MCF 10A (cell line): Measurements from ENCODE around the gene SIAE. TPM values are rescaled to one million over a fixed set of nuclear protein-coding genes. Genes with fewer than 3 reads are reported as not detected.

Experiments used
- BruUV-seq: library from RNA; stranded (reverse); fragments of 400-500 nt; replicated peaks from 2 replicates; lab custom pipeline; 2021; lab: Mats Ljungman, UMichigan
- CTCF ChIA-PET: fragments of 300-600 bp; sonication (Branson Sonifier 250); formaldehyde crosslinking; extraction: SDS; loops from one replicate; lab custom pipeline; 2021; ENCODE audit warnings: antibody characterized with exemption, inconsistent platforms; lab: Yijun Ruan, JAX
- POLR2A ChIA-PET: fragments of 300-600, 350-650 bp; sonication (Branson Sonifier 250); formaldehyde crosslinking; extraction: SDS; loops from one replicate; lab custom pipeline; 2020; ENCODE audit warnings: antibody characterized with exemption, inconsistent platforms; lab: Yijun Ruan, JAX
- DNase-seq: peaks from one replicate; pipeline ENCODE4 v3.0.0-alpha.2; 2018; ENCODE audit not compliant: unreplicated experiment
- H3K27ac Mint-ChIP-seq: one replicate; pipeline ENCODE4 v1.8.0; 2022; ENCODE audit warnings: mild to moderate bottlenecking, low read depth, mixed read lengths; ENCODE audit not compliant: unreplicated experiment
- H3K27me3 Mint-ChIP-seq: one replicate; pipeline ENCODE4 v1.8.0; 2022; ENCODE audit warnings: mixed read lengths; ENCODE audit not compliant: insufficient read depth, unreplicated experiment
- H3K36me3 Mint-ChIP-seq: one replicate; pipeline ENCODE4 v1.8.0; 2022; ENCODE audit warnings: mild to moderate bottlenecking, moderate library complexity, mixed read lengths; ENCODE audit not compliant: insufficient read depth, unreplicated experiment
- H3K4me1 Mint-ChIP-seq: one replicate; pipeline ENCODE4 v1.8.0; 2022; ENCODE audit warnings: mixed read lengths; ENCODE audit not compliant: insufficient read depth, unreplicated experiment
- H3K4me3 Mint-ChIP-seq: one replicate; pipeline ENCODE4 v1.8.0; 2022; ENCODE audit warnings: mild to moderate bottlenecking, moderate library complexity, mixed read lengths; ENCODE audit not compliant: unreplicated experiment
- H3K9me3 Mint-ChIP-seq: one replicate; pipeline ENCODE4 v1.8.0; 2022; ENCODE audit warnings: mixed read lengths; ENCODE audit not compliant: unreplicated experiment
- CTCF ChIP-seq: fragments of 200-600 bp; IDR thresholded peaks from one replicate; pipeline ENCODE4 v1.8.0; 2022; ENCODE audit warnings: antibody characterized with exemption, mild to moderate bottlenecking; ENCODE audit not compliant: unreplicated experiment
- intact Hi-C: fragments of 100-400 bp; cut with micrococcal nuclease; formaldehyde crosslinking; loops from 2 replicates; pipeline ENCODE4 v1.14.1; 2022
- total RNA-seq: library from RNA; stranded (reverse); gene quantifications from 2 replicates; pipeline ENCODE4 v1.2.3, GENCODE V29; 2022

Gene SIAE
- total RNA-seq, 1 experiment from 2014 or later = 21.7 TPM

GRCh38 chr11:124597626-124598025 lies 75.9 kb downstream of the SIAE start:
- CTCF ChIA-PET = interaction anchor here (0.8 to 2.0 kb wide), 2 partner anchors 12 to 257 kb away, joined by 3 to 6 read pairs; no protein-coding TSS in a partner anchor
- BruUV-seq = no TSS peak
- TF ChIP-seq CTCF = no peak
- POLR2A ChIA-PET = no interaction called here
- H3K4me1 Mint-ChIP-seq = no peaks in the 10 kb centered on the region
- H3K27me3 Mint-ChIP-seq = peaks cover 72% of the 10 kb centered on the region
- H3K9me3 Mint-ChIP-seq = no peaks in the 10 kb centered on the region
- no peak for DNase-seq
- H3K36me3 Mint-ChIP-seq = no peaks in the 10 kb centered on the region
- intact Hi-C loops = no loop called here
- H3K4me3 Mint-ChIP-seq = no peak overlapping the region
- no peak overlapping the region for H3K27ac Mint-ChIP-seq

DNA sequence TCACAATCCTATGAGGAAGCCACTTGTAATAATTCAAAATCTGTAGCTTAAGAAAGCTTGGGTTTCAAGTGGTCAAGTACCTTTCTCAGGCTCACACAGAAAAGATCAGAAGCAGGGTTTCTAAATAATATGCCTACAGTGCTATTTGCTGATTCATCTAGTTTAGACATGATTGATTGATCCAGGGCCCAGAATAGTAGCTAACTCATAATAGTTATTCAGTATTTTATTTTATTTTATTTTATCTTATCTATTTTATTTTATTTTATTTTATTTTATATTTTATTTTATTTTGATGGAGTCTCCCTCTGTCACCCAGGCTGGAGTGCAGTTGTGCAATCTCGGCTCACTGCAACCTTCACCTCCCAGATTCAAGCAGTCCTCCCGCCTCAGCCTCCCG lies 78.2 kb downstream of the SIAE start:
- H3K4me1 Mint-ChIP-seq = no peaks in the 10 kb centered on the region
- no peak for DNase-seq
- no peaks in the 10 kb centered on the region for H3K36me3 Mint-ChIP-seq
- BruUV-seq = no TSS peak
- H3K9me3 Mint-ChIP-seq = no peaks in the 10 kb centered on the region
- peaks cover 71% of the 10 kb centered on the region for H3K27me3 Mint-ChIP-seq
- no peak overlapping the region for H3K4me3 Mint-ChIP-seq
- ChIA-PET POLR2A (interaction anchor here (0.8 kb wide), 1 partner anchor 27 kb away, joined by 3 read pairs; the partner anchor contains the start of gene TBRG1), CTCF (interaction anchor here (0.6 to 1.5 kb wide), 5 partner anchors 9 to 193 kb away, joined by 3 to 6 read pairs (median 4); no protein-coding TSS in a partner anchor)
- TF ChIP-seq CTCF = no peak
- intact Hi-C loops = no loop called here
- H3K27ac Mint-ChIP-seq = no peak overlapping the region

DNA sequence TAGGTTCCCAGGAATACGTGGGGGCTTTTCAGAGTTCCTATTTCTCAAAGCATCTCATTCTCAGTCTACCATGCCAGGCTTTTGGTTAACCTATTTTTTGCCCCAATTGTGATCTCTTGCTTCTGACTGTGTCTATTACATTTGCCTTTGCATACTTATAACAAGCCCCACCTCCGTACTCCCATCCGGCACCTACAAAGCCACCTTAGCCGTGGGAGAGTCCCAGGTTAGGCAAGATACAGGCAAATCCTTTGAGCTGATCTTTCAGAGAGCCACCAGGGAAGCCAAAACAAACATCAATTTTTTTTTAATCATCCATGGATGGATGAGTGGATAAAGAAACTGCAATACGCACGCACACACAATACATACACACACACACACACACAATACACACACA lies 80.9 kb downstream of the SIAE start:
- no peaks in the 10 kb centered on the region for H3K36me3 Mint-ChIP-seq
- DNase-seq = no peak
- POLR2A ChIA-PET = no interaction called here
- no peak for TF ChIP-seq CTCF
- H3K27me3 Mint-ChIP-seq = peaks cover 75% of the 10 kb centered on the region
- CTCF ChIA-PET = interaction anchor here (1.0 to 1.2 kb wide), 3 partner anchors 14 to 177 kb away, joined by 3 to 5 read pairs (median 3); no protein-coding TSS in a partner anchor
- BruUV-seq = no TSS peak
- no peak overlapping the region for H3K27ac Mint-ChIP-seq
- H3K4me1 Mint-ChIP-seq = no peaks in the 10 kb centered on the region
- H3K9me3 Mint-ChIP-seq = no peaks in the 10 kb centered on the region
- intact Hi-C loops = no loop called here
- H3K4me3 Mint-ChIP-seq = no peak overlapping the region

- intact Hi-C loops = no loop called here
- no peak overlapping the region for H3K27ac Mint-ChIP-seq
- ChIA-PET CTCF (no interaction called here), POLR2A (no interaction called here)
- no peaks in the 10 kb centered on the region for H3K4me1 Mint-ChIP-seq
- no TSS peak for BruUV-seq
- TF ChIP-seq CTCF = no peak
- H3K36me3 Mint-ChIP-seq = no peaks in the 10 kb centered on the region
- H3K4me3 Mint-ChIP-seq = no peak overlapping the region
- H3K27me3 Mint-ChIP-seq = peaks cover 75% of the 10 kb centered on the region
- DNase-seq = no peak
- H3K9me3 Mint-ChIP-seq = no peaks in the 10 kb centered on the region
These were observed 82.1 kb downstream of the SIAE start for GRCh38 chr11:124591430-124591829.
